HG03378 (cell line): Measurements from ENCODE around the gene ITPRIPL2.

ENCODE experiments used
- ATAC-seq: cut with Tn5 transposase; IDR thresholded peaks from one replicate; pipeline ENCODE4 v1.9.1; 2021; ENCODE audit warnings: mild to moderate bottlenecking, moderate library complexity; ENCODE audit not compliant: unreplicated experiment

The ITPRIPL2 gene

GRCh38 chr16:19140396-19140795, 26.6 kb downstream of the ITPRIPL2 start:
- ATAC-seq: no peak

GRCh38 chr16:19142939-19143598, 29.3 kb downstream of the ITPRIPL2 start:
- no peak for ATAC-seq

GRCh38 chr16:19143599-19143956, 29.8 kb downstream of the ITPRIPL2 start:
- ATAC-seq: no peak

- ATAC-seq: no peak
Observed at GRCh38 chr16:19145010-19145409, 31.2 kb downstream of the ITPRIPL2 start.

GRCh38 chr16:19147126-19147525, 33.4 kb downstream of the ITPRIPL2 start:
- no peak for ATAC-seq

- ATAC-seq: no peak
Observed at GRCh38 chr16:19147627-19148026, 33.9 kb downstream of the ITPRIPL2 start.

- ATAC-seq: no peak
Observed at GRCh38 chr16:19148189-19148588, 34.4 kb downstream of the ITPRIPL2 start.

GRCh38 chr16:19151310-19151709, 37.5 kb downstream of the ITPRIPL2 start:
- ATAC-seq: no peak

GRCh38 chr16:19152042-19152441, 38.3 kb downstream of the ITPRIPL2 start:
- ATAC-seq: no peak

GRCh38 chr16:19153876-19154275, 40.1 kb downstream of the ITPRIPL2 start:
- ATAC-seq: no peak

- ATAC-seq: no peak
Observed at GRCh38 chr16:19162085-19162484, 48.3 kb downstream of the ITPRIPL2 start.

GRCh38 chr16:19163215-19163614, 49.5 kb downstream of the ITPRIPL2 start:
- ATAC-seq: no peak

GRCh38 chr16:19164285-19164684, 50.5 kb downstream of the ITPRIPL2 start:
- ATAC-seq: no peak

GRCh38 chr16:19165101-19165500, 51.3 kb downstream of the ITPRIPL2 start:
- ATAC-seq: no peak

- no peak for ATAC-seq
Observed at GRCh38 chr16:19166500-19166899, 52.7 kb downstream of the ITPRIPL2 start.

- no peak for ATAC-seq
Observed at GRCh38 chr16:19167710-19168370, 54.1 kb downstream of the ITPRIPL2 start, which contains the start of gene SYT17. TSS of gene SYT17 (plus strand) at chr16:19168240. CDS start at chr16:19168647, 407 bp downstream.

GRCh38 chr16:19168371-19169081, 54.8 kb downstream of the ITPRIPL2 start:
- ATAC-seq: no peak

- no peak for ATAC-seq
Observed at GRCh38 chr16:19169082-19169639, 55.4 kb downstream of the ITPRIPL2 start.

- ATAC-seq: no peak
Observed at GRCh38 chr16:19170043-19170655, 56.4 kb downstream of the ITPRIPL2 start.
